ENCODE results near the gene PKN2. TPM values are rescaled to one million over a fixed set of nuclear protein-coding genes. Genes with fewer than 3 reads are reported as not detected.

The PKN2 gene
- total and polyA plus RNA-seq, 2 of the 4 experiments (the other 2 are of a cell fraction), result 12.7 to 22.2 TPM

DNA sequence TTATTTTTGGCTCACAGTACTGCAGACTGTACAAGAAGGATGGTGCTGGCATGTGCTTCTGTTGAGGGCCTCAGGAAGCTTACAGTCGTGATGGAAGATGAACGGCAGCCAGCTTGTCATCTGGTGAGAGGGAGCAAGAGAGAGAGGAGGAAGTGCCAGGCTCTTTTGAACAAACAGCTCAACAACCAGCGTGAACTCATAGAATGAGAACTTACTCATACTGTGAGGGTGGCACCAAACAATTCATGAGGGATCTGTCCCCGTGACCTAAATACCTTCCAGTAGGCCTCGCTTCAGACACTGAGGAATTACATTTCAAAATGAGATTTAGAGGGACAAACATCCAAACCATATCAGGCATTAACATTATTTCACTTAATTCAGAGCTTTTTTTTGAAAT lies 84.7 kb downstream of the PKN2 start:
- Histone ChIP-seq H3K27ac (ENCODE audit: insufficient read depth, low read length) (no peak overlapping the region), H3K9me1 (ENCODE audit: insufficient read depth, low read length) (peaks cover 2% of the 10 kb centered on the region; the same call in 1 of the 2 replicates), H3K4me3 (ENCODE audit: insufficient read depth, low read depth, low read length) (no peak overlapping the region), H3K18ac (ENCODE audit: low read depth, low read length) (no peak overlapping the region), H3K9me3 (ENCODE audit: control insufficient read depth, insufficient read depth, low read length) (no peaks in the 10 kb centered on the region), H4K8ac (ENCODE audit: low read depth in 2 of 2, low read length in 2 of 2) (no peak overlapping the region), H3K4ac (ENCODE audit: low read depth, low read length) (no peak overlapping the region), H2AK9ac (replicated peaks; ENCODE audit: low read depth, low read length, poor library complexity) (no peak overlapping the region), H3K23ac (ENCODE audit: low read depth, low read length) (no peak overlapping the region), H3K27me3 (ENCODE audit: control insufficient read depth, insufficient read depth, low read length) (no peaks in the 10 kb centered on the region), H2BK120ac (ENCODE audit: low read depth, low read length) (no peak overlapping the region), H2BK5ac (ENCODE audit: low read depth, low read length, poor library complexity, severe bottlenecking) (no peak overlapping the region), H3K4me2 (ENCODE audit: low read depth, low read length) (no peak overlapping the region), H2BK15ac (ENCODE audit: low read depth, low read length) (no peak overlapping the region), H3K14ac (replicated peaks; ENCODE audit: low read depth, low read length) (no peak overlapping the region), H3K36me3 (ENCODE audit: control insufficient read depth, insufficient read depth, low read length) (peaks cover 5% of the 10 kb centered on the region), H4K91ac (ENCODE audit: insufficient read depth, low read depth, low read length) (no peak overlapping the region), H2AFZ (replicated peaks; ENCODE audit: low read length, poor library complexity) (no peak overlapping the region), H3K56ac (ENCODE audit: extremely low read depth, insufficient read depth, low read length) (no peak overlapping the region), H4K20me1 (ENCODE audit: insufficient read depth, low read length) (peaks cover 4% of the 10 kb centered on the region; the same call in 1 of the 2 replicates), H3K9ac (ENCODE audit: low read depth, low read length) (no peak overlapping the region), H4K5ac (ENCODE audit: low read depth, low read length) (no peak overlapping the region), H2BK20ac (ENCODE audit: low read depth, low read length) (no peak overlapping the region), H3K4me1 (ENCODE audit: control insufficient read depth, insufficient read depth, low read length) (peaks cover 2% of the 10 kb centered on the region; the same call in 1 of the 2 replicates), H2AK5ac (ENCODE audit: low read depth, low read length) (no peak overlapping the region), H3K79me1 (ENCODE audit: low read depth in 1 of 2, low read length in 2 of 2) (peaks cover 20 to 34% of the 10 kb centered on the region in 2 experiments)
- intact Hi-C loops (cut with micrococcal nuclease) (no loop called here), dilution Hi-C loops (cut with HindIII; ENCODE audit: low sequenced_read_pairs, unreplicated experiment) (no loop called here), in situ Hi-C loops (cut with MboI; ENCODE audit: low sequenced_read_pairs) (no loop called here)
- ChIA-PET CTCF (no interaction called here), POLR2A (ENCODE audit: unreplicated experiment) (no interaction called here)
- TF ChIP-seq CHD1 (IDR thresholded peaks at IDR 0.05; ENCODE audit: low read depth, low read length) (no peak), MXI1 (IDR thresholded peaks at IDR 0.05; ENCODE audit: borderline replicate concordance, low read depth, low read length) (no peak), CEBPB (IDR thresholded peaks at IDR 0.05; ENCODE audit: low read depth, low read length) (no peak), NFE2L2 (IDR thresholded peaks at IDR 0.05; ENCODE audit: low read depth, low read length) (no peak), FOS (IDR thresholded peaks at IDR 0.05; ENCODE audit: low read depth, low read length) (no peak)
- TF ChIP-seq, protein P1, sequence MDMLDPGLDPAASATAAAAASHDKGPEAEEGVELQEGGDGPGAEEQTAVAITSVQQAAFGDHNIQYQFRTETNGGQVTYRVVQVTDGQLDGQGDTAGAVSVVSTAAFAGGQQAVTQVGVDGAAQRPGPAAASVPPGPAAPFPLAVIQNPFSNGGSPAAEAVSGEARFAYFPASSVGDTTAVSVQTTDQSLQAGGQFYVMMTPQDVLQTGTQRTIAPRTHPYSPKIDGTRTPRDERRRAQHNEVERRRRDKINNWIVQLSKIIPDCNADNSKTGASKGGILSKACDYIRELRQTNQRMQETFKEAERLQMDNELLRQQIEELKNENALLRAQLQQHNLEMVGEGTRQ (IDR thresholded peaks at IDR 0.05; ENCODE audit: low read depth, low read length), result no peak
- TF ChIP-seq, protein P2, sequence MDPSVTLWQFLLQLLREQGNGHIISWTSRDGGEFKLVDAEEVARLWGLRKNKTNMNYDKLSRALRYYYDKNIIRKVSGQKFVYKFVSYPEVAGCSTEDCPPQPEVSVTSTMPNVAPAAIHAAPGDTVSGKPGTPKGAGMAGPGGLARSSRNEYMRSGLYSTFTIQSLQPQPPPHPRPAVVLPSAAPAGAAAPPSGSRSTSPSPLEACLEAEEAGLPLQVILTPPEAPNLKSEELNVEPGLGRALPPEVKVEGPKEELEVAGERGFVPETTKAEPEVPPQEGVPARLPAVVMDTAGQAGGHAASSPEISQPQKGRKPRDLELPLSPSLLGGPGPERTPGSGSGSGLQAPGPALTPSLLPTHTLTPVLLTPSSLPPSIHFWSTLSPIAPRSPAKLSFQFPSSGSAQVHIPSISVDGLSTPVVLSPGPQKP (IDR thresholded peaks at IDR 0.05; ENCODE audit: borderline replicate concordance, low read depth, low read length), result no peak
- ATAC-seq (ENCODE audit: low read depth), result no peak
- BruUV-seq (replicated peaks), result no TSS peak
- DNase-seq, result no peak
- whole genome bisulfite sequencing, 2 experiments (ENCODE audit: extremely low coverage in 2 of 2, insufficient read length in 1 of 2), result 40% methylated on average over 1 of the region's 5 CpGs; no CpG with 5 or more reads in 1 of the 2 experiments
